Measurements from ENCODE around the gene CD22. TPM values are rescaled to one million over a fixed set of nuclear protein-coding genes. Genes with fewer than 3 reads are reported as not detected.

Gene CD22
- total and polyA plus RNA-seq, 2 donors (not counting 1 experiment from before 2014, with no cell fraction given), result 0.15 to 1.2 TPM

- Histone ChIP-seq H3K79me2 (ENCODE audit: control insufficient read depth, insufficient read depth, low read length) (no peaks in the 10 kb centered on the region), H2AFZ (ENCODE audit: low read length) (peak overlapping the region; percentile 69), H3K4me2 (ENCODE audit: extremely low read depth, insufficient read depth, low read length) (peak overlapping the region; percentile 25), H3K4me1 (ENCODE audit: control insufficient read depth, extremely low read depth, insufficient read depth, low read length) (peaks cover 12% of the 10 kb centered on the region), H3K27me3 (ENCODE audit: control insufficient read depth, insufficient read depth, low read length) (no peaks in the 10 kb centered on the region), H3K36me3 (ENCODE audit: control insufficient read depth, insufficient read depth, low read length) (no peaks in the 10 kb centered on the region), H4K20me1 (ENCODE audit: control insufficient read depth, extremely low read depth, insufficient read depth, low read length) (no peaks in the 10 kb centered on the region), H3K27ac (ENCODE audit: insufficient read depth, low read length) (peak overlapping the region; percentile 72), H3K9ac (ENCODE audit: insufficient read depth, low read length) (no peak overlapping the region), H3K4me3 (replicated peaks in 1 of 4; ENCODE audit: control extremely low read depth in 1 of 4, insufficient read depth in 1 of 4, low read depth in 3 of 4, low read length in 4 of 4) (no peak overlapping the region), H3K9me3 (ENCODE audit: control insufficient read depth, insufficient read depth, low read depth, low read length) (no peaks in the 10 kb centered on the region)
- DNase-seq (ENCODE audit: low read depth in 2 of 2), result peak; percentile 29 to 58
- no peak for TF ChIP-seq EZH2 (IDR thresholded peaks at IDR 0.05; ENCODE audit: low read length, missing control alignments)
- TF ChIP-seq CTCF (conservative IDR thresholded peaks at IDR 0.05 in 1 of 2, IDR thresholded peaks at IDR 0.05 in 1 of 2; ENCODE audit: low read depth in 1 of 2, low read length in 2 of 2), result no peak
Observed at GRCh38 chr19:35318679-35319448, 10.1 kb upstream of the CD22 start.

GRCh38 chr19:35320065-35320713, 8.8 kb upstream of the CD22 start:
- no peaks in the 10 kb centered on the region for H3K79me2 ChIP-seq (ENCODE audit: control insufficient read depth, insufficient read depth, low read length)
- no peak overlapping the region for H2AFZ ChIP-seq (ENCODE audit: low read length)
- H3K36me3 ChIP-seq (ENCODE audit: control insufficient read depth, insufficient read depth, low read length), result no peaks in the 10 kb centered on the region

More at GRCh38 chr19:35320065-35320713, 8.8 kb upstream of the CD22 start:
- H3K9me3 ChIP-seq (ENCODE audit: control insufficient read depth, insufficient read depth, low read depth, low read length), result no peaks in the 10 kb centered on the region
- H3K4me3 ChIP-seq (replicated peaks in 1 of 4; ENCODE audit: control extremely low read depth in 1 of 4, insufficient read depth in 1 of 4, low read depth in 3 of 4, low read length in 4 of 4), result no peak overlapping the region
- H3K9ac ChIP-seq (ENCODE audit: insufficient read depth, low read length), result no peak overlapping the region
- H3K4me1 ChIP-seq (ENCODE audit: control insufficient read depth, extremely low read depth, insufficient read depth, low read length), result peaks cover 12% of the 10 kb centered on the region
- H3K27me3 ChIP-seq (ENCODE audit: control insufficient read depth, insufficient read depth, low read length), result no peaks in the 10 kb centered on the region
- no peak overlapping the region for H3K27ac ChIP-seq (ENCODE audit: insufficient read depth, low read length)
- no peaks in the 10 kb centered on the region for H4K20me1 ChIP-seq (ENCODE audit: control insufficient read depth, extremely low read depth, insufficient read depth, low read length)
- no peak overlapping the region for H3K4me2 ChIP-seq (ENCODE audit: extremely low read depth, insufficient read depth, low read length)
- TF ChIP-seq EZH2 (IDR thresholded peaks at IDR 0.05; ENCODE audit: low read length, missing control alignments) (no peak), CTCF (conservative IDR thresholded peaks at IDR 0.05 in 1 of 2, IDR thresholded peaks at IDR 0.05 in 1 of 2; ENCODE audit: low read depth in 1 of 2, low read length in 2 of 2) (no peak)
- no peak for DNase-seq (ENCODE audit: low read depth in 2 of 2)

Data from fibroblast of lung (primary cell).